ENCODE data around the gene PDPN. TPM values are rescaled to one million over a fixed set of nuclear protein-coding genes. Genes with fewer than 3 reads are reported as not detected.

PDPN gene
- total RNA-seq, 1 donor from 2014 or later: 59.2 TPM

DNA sequence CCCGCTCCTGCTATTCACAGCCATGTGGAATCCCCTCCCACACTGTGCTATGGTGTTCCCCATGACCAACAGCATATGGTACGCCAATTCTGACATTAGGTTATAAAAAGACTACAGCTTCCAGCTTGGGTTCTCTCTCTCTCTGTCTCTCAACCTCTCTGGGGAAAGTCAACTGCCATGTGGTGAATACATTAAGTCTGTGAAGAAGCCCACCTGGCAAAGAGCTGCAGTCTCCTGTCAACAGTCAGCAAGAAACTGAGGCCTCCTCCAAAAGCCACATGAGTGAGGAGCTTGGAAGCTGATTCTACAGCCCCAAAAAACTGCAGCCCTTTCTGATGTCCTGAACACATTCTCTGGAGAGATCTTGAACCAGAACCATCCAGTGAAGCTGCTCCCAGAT is 44.8 kb upstream of the PDPN start:
- no peak for DNase-seq (ENCODE audit: low read depth)
- no peaks in the 10 kb centered on the region for H3K4me1 Mint-ChIP-seq (ENCODE audit: low read depth, unreplicated experiment)
- Histone ChIP-seq H3K27ac (ENCODE audit: low read depth, low read length) (no peak overlapping the region), H3K4me1 (ENCODE audit: insufficient read depth, low read length) (no peaks in the 10 kb centered on the region), H3K9me3 (ENCODE audit: insufficient read depth, low read depth, low read length) (no peaks in the 10 kb centered on the region), H3K9ac (ENCODE audit: low read length) (no peak overlapping the region), H3K27me3 (ENCODE audit: insufficient read depth, low read length) (no peaks in the 10 kb centered on the region), H2AFZ (ENCODE audit: low read depth, low read length) (no peak overlapping the region), H3K79me2 (ENCODE audit: insufficient read depth, low read length) (no peaks in the 10 kb centered on the region), H3K4me3 (ENCODE audit: insufficient read depth, low read depth, low read length) (no peak overlapping the region), H3K36me3 (ENCODE audit: insufficient read depth, low read length) (no peaks in the 10 kb centered on the region), H4K20me1 (ENCODE audit: insufficient read depth, low read length) (no peaks in the 10 kb centered on the region), H3K4me2 (ENCODE audit: low read length) (no peak overlapping the region)
- H3K27me3 Mint-ChIP-seq (ENCODE audit: low read depth, unreplicated experiment): peaks cover 10% of the 10 kb centered on the region
- H3K36me3 Mint-ChIP-seq (ENCODE audit: low read depth, unreplicated experiment): no peaks in the 10 kb centered on the region
- no peak for FAIRE-seq
- no peak overlapping the region for H3K4me3 Mint-ChIP-seq (ENCODE audit: unreplicated experiment)
- H3K9me3 Mint-ChIP-seq (ENCODE audit: unreplicated experiment): no peaks in the 10 kb centered on the region
- TF ChIP-seq, protein P1, sequence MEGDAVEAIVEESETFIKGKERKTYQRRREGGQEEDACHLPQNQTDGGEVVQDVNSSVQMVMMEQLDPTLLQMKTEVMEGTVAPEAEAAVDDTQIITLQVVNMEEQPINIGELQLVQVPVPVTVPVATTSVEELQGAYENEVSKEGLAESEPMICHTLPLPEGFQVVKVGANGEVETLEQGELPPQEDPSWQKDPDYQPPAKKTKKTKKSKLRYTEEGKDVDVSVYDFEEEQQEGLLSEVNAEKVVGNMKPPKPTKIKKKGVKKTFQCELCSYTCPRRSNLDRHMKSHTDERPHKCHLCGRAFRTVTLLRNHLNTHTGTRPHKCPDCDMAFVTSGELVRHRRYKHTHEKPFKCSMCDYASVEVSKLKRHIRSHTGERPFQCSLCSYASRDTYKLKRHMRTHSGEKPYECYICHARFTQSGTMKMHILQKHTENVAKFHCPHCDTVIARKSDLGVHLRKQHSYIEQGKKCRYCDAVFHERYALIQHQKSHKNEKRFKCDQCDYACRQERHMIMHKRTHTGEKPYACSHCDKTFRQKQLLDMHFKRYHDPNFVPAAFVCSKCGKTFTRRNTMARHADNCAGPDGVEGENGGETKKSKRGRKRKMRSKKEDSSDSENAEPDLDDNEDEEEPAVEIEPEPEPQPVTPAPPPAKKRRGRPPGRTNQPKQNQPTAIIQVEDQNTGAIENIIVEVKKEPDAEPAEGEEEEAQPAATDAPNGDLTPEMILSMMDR (IDR thresholded peaks at IDR 0.05; ENCODE audit: insufficient read depth, low read depth, low read length): no peak
- no peak for TF ChIP-seq EZH2 (IDR thresholded peaks at IDR 0.05; ENCODE audit: insufficient read depth, low read length)
- H3K27ac Mint-ChIP-seq (ENCODE audit: unreplicated experiment): no peak overlapping the region

DNA sequence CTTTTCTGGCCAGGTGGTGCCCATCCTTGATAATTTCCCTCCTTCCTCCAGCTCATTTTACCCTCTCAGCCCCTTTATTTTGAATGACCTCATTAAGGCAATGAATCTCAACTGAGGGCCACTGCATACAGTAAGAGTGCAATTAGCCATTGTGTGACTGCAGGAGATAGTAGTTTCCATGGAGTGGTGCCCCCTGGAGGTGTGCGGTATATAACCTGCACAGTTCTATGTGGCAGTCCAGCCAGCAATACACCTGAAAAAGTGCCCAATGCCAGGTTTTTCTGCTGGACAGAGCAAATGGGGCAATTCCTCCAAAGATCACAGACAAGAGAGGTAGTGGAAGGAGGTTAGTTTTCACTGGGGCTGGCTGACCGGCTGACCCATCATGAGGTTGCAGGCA is 43.9 kb upstream of the PDPN start:
- Histone ChIP-seq H2AFZ (ENCODE audit: low read depth, low read length) (no peak overlapping the region), H3K79me2 (ENCODE audit: insufficient read depth, low read length) (no peaks in the 10 kb centered on the region), H3K27me3 (ENCODE audit: insufficient read depth, low read length) (no peaks in the 10 kb centered on the region), H4K20me1 (ENCODE audit: insufficient read depth, low read length) (no peaks in the 10 kb centered on the region), H3K36me3 (ENCODE audit: insufficient read depth, low read length) (no peaks in the 10 kb centered on the region), H3K4me1 (ENCODE audit: insufficient read depth, low read length) (no peaks in the 10 kb centered on the region), H3K27ac (ENCODE audit: low read depth, low read length) (no peak overlapping the region), H3K9ac (ENCODE audit: low read length) (no peak overlapping the region), H3K4me3 (ENCODE audit: insufficient read depth, low read depth, low read length) (no peak overlapping the region), H3K4me2 (ENCODE audit: low read length) (no peak overlapping the region), H3K9me3 (ENCODE audit: insufficient read depth, low read depth, low read length) (peaks cover 2% of the 10 kb centered on the region)
- no peak overlapping the region for H3K4me3 Mint-ChIP-seq (ENCODE audit: unreplicated experiment)
- H3K27ac Mint-ChIP-seq (ENCODE audit: unreplicated experiment): no peak overlapping the region
- no peak for TF ChIP-seq EZH2 (IDR thresholded peaks at IDR 0.05; ENCODE audit: insufficient read depth, low read length)
- TF ChIP-seq, protein P1 (IDR thresholded peaks at IDR 0.05; ENCODE audit: insufficient read depth, low read depth, low read length): no peak
- H3K4me1 Mint-ChIP-seq (ENCODE audit: low read depth, unreplicated experiment): no peaks in the 10 kb centered on the region
- FAIRE-seq (no peak), DNase-seq (ENCODE audit: low read depth) (no peak)
- no peaks in the 10 kb centered on the region for H3K9me3 Mint-ChIP-seq (ENCODE audit: unreplicated experiment)
- no peaks in the 10 kb centered on the region for H3K36me3 Mint-ChIP-seq (ENCODE audit: low read depth, unreplicated experiment)
- H3K27me3 Mint-ChIP-seq (ENCODE audit: low read depth, unreplicated experiment): peaks cover 10% of the 10 kb centered on the region

DNA sequence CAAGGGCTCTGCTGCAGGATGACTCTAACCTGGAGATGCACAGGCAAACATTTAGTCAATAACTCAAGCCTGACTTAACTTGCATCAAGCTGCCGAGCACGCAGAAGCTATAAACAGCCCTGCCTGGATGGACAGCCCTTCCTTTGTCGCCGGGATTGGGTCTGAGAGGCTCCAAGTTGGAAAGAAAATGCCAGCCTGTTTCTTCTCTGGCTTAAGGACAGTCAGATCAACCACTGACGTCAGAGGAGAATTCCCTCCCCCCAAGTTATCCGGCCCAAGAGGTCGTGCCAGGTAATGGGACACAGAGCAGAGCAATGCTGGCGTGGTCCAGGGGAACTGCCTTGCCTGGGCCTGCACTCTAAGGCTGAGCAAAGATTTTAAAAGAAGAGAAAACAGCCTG is 42.8 kb upstream of the PDPN start:
- no peaks in the 10 kb centered on the region for H4K20me1 ChIP-seq (ENCODE audit: insufficient read depth, low read length)
- Mint-ChIP-seq H3K36me3 (ENCODE audit: low read depth, unreplicated experiment) (no peaks in the 10 kb centered on the region), H3K4me3 (ENCODE audit: unreplicated experiment) (no peak overlapping the region), H3K27me3 (ENCODE audit: low read depth, unreplicated experiment) (peaks cover 10% of the 10 kb centered on the region), H3K27ac (ENCODE audit: unreplicated experiment) (no peak overlapping the region), H3K4me1 (ENCODE audit: low read depth, unreplicated experiment) (no peaks in the 10 kb centered on the region), H3K9me3 (ENCODE audit: unreplicated experiment) (no peaks in the 10 kb centered on the region)
- H3K36me3 ChIP-seq (ENCODE audit: insufficient read depth, low read length): no peaks in the 10 kb centered on the region
- TF ChIP-seq, protein P1 (IDR thresholded peaks at IDR 0.05; ENCODE audit: insufficient read depth, low read depth, low read length): no peak
- TF ChIP-seq EZH2 (IDR thresholded peaks at IDR 0.05; ENCODE audit: insufficient read depth, low read length): no peak
- H3K27me3 ChIP-seq (ENCODE audit: insufficient read depth, low read length): no peaks in the 10 kb centered on the region
- H3K27ac ChIP-seq (ENCODE audit: low read depth, low read length): no peak overlapping the region
- no peaks in the 10 kb centered on the region for H3K79me2 ChIP-seq (ENCODE audit: insufficient read depth, low read length)
- no peak overlapping the region for H2AFZ ChIP-seq (ENCODE audit: low read depth, low read length)
- no peak overlapping the region for H3K4me2 ChIP-seq (ENCODE audit: low read length)
- H3K4me3 ChIP-seq (ENCODE audit: insufficient read depth, low read depth, low read length): no peak overlapping the region
- DNase-seq (ENCODE audit: low read depth) (no peak), FAIRE-seq (no peak)
- H3K4me1 ChIP-seq (ENCODE audit: insufficient read depth, low read length): no peaks in the 10 kb centered on the region
- no peak overlapping the region for H3K9ac ChIP-seq (ENCODE audit: low read length)
- peaks cover 2% of the 10 kb centered on the region for H3K9me3 ChIP-seq (ENCODE audit: insufficient read depth, low read depth, low read length)
